T-helper 17 cell (primary cell): ENCODE data around the gene KRTAP5-11. TPM values are rescaled to one million over a fixed set of nuclear protein-coding genes. Genes with fewer than 3 reads are reported as not detected.
A peak's percentile ranks its signal among the peaks of the same experiment; 100 is the strongest.
"Not testable (repeated sequence)": the region's sequence is repeated elsewhere in the genome, so short reads cannot be mapped to it uniquely, and the experiment has no call there.

ENCODE experiments used
- ATAC-seq: fragments of 150-1000 bp; cut with Tn5 transposase; 2 replicates; pipeline ENCODE4 v1.10.0; 2021; ENCODE audit warnings: mild to moderate bottlenecking, moderate library complexity
- DNase-seq, 3 donors: peaks; one replicate each; pipeline versions ENCODE4 v3.0.0 to v3.0.0-alpha.2; 2020 to 2021
- H3K9me3 ChIP-seq: one replicate; pipeline ENCODE4 v1.7.0; 2013; ENCODE audit warnings: low read length, mild to moderate bottlenecking; ENCODE audit not compliant: control insufficient read depth, poor library complexity, severe bottlenecking
- H3K27ac Mint-ChIP-seq: one replicate; pipeline ENCODE4 v1.8.0; 2022; ENCODE audit warnings: mild to moderate bottlenecking, moderate library complexity, mixed read lengths
- H3K27me3 Mint-ChIP-seq: one replicate; pipeline ENCODE4 v1.8.0; 2022; ENCODE audit warnings: mixed read lengths
- H3K36me3 Mint-ChIP-seq: one replicate; pipeline ENCODE4 v1.8.0; 2022; ENCODE audit warnings: low read depth, mixed read lengths
- H3K4me1 Mint-ChIP-seq: one replicate; pipeline ENCODE4 v1.8.0; 2022; ENCODE audit warnings: mild to moderate bottlenecking, mixed read lengths
- H3K4me3 Mint-ChIP-seq: one replicate; pipeline ENCODE4 v1.8.0; 2022; ENCODE audit warnings: mild to moderate bottlenecking, moderate library complexity, mixed read lengths
- total RNA-seq, 4 donors: library from RNA in 2 of 4; stranded (reverse) in 2 of 4; gene quantifications; one replicate each; pipeline ENCODE4 v1.2.3 and lab custom pipeline; 2022 to 2026

Gene KRTAP5-11, protein sequence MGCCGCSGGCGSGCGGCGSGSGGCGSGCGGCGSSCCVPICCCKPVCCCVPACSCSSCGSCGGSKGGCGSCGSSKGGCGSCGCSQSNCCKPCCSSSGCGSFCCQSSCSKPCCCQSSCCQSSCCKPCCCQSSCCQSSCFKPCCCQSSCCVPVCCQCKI
- total RNA-seq (not detected), total RNA-seq (lab: John Stamatoyannopoulos, UW) (0 reads per million in 2 donors)

DNA sequence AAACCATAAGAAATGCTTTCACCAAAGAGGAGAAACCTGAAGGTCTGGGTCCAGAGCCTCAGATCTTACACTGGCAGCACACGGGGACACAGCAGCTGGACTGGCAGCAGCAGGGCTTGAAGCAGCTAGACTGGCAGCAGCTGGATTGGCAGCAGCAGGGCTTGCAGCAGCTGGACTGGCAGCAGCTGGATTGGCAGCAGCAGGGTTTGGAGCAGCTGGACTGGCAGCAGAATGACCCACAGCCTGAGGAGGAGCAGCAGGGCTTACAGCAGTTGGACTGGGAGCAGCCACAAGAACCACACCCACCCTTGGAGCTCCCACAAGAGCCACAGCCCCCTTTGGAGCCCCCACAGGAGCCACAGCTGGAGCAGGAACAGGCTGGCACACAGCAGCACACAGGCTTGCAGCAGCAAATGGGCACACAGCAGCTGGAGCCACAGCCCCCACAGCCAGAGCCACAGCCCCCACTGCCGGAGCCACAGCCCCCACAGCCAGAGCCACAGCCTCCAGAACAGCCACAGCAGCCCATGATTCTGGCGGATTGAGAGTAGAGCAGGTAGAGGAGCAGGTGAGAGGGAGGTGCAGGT lies at the start of gene KRTAP5-11:
Gene KRTAP5-11, minus strand, starts transcription at position 567 of the 587 bp plus-strand sequence. Its CDS starts 38 bp downstream, at position 529.
- no peak within 1 kb of the TSS for H3K4me3 Mint-ChIP-seq
- H3K27ac Mint-ChIP-seq = peak within 1 kb of the TSS; percentile 47
- no peak for DNase-seq
- H3K36me3 Mint-ChIP-seq = peaks cover 4% of the 10 kb centered on the region
- H3K9me3 ChIP-seq = no peaks in the 10 kb centered on the region
- H3K27me3 Mint-ChIP-seq = peaks cover 57% of the 10 kb centered on the region
- no peak for ATAC-seq
- peaks cover 9% of the 10 kb centered on the region for H3K4me1 Mint-ChIP-seq

DNA sequence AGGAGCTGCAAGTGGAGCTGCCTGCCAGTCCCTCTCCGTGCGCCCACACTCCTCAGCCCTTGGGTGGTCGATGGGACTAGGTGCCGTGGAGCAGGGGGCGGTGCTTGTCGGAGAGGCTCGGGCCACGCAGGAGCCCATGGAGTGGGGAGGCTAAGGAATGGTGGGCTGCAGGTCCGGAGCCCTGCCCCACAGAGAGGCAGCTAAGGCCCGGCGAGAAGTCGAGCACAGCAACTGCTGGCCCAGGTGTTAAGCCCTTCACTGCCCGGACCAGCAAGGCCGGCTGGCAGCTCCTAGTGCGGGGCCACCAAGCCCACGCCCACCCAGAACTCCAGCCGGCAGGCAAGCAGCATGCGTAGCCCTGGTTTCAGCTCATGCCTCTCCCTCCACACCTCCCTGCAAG lies 48.9 kb upstream of the KRTAP5-11 start:
- H3K4me1 Mint-ChIP-seq, H3K36me3 Mint-ChIP-seq, H3K4me3 Mint-ChIP-seq, ATAC-seq, H3K9me3 ChIP-seq, H3K27ac Mint-ChIP-seq, DNase-seq: not testable (repeated sequence)
- peaks cover 47% of the 10 kb centered on the region for H3K27me3 Mint-ChIP-seq

DNA sequence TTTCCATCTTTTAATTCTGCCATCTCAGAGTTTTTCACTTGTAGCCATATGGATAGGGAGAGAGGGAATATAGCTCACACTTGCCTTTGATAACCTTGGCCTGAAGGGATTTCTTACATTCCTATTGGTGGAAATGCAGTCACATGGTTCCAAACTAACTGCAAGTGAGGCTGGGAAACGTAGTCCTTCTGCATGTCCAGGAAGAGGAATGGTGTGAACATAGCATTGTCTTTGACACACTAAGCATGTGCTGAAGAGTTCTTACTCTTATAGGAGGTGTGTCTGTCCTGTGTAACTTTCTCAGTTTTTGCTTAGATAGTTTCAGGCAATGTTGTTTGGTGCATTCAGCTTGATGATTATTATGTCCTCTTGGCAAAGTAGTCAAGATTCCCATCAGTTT lies 47.4 kb upstream of the KRTAP5-11 start:
- not testable (repeated sequence) for H3K36me3 Mint-ChIP-seq, H3K9me3 ChIP-seq, H3K27ac Mint-ChIP-seq, H3K4me3 Mint-ChIP-seq, DNase-seq, H3K4me1 Mint-ChIP-seq, ATAC-seq
- H3K27me3 Mint-ChIP-seq = peaks cover 48% of the 10 kb centered on the region

DNA sequence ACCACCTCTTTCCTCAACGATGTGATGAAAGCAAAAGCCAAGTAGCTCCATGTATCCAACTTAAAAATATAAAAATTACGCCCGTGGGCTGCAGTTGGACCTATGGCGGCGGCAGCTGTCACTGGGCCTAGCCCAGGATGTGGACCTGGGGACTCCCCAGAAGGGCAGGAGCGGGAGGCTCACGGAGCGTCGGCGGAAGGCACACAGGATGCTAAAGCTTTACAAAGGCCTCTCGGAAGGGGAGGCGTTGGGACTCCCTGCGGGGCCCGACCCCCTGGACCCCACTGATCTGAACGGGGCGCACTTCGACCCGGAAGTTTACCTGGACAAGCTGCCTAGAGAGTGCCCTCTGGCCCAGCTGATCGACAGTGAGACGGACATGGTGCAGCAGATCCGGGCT lies 46.3 kb upstream of the KRTAP5-11 start:
- H3K27ac Mint-ChIP-seq, ATAC-seq, DNase-seq, H3K36me3 Mint-ChIP-seq, H3K4me1 Mint-ChIP-seq, H3K9me3 ChIP-seq, H3K4me3 Mint-ChIP-seq: not testable (repeated sequence)
- peaks cover 50% of the 10 kb centered on the region for H3K27me3 Mint-ChIP-seq

DNA sequence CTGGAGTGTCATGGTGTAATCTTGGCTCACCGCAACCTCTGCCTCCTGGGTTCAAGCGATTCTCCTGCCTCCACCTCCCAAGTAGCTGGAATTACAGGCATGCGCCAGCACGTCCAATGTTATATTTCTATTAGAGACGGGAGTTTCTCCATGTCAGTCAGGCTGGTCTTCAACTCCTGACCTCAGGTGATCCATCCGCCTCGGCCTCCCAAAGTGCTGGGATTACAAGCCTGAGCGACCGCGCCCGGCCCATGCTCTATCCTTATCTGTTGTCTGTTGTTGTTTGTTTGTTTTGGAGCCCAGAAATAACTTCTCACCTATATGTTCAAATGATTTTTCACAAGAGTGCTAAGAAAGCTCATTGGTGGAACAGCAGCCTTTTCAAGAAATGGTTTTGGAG lies 40.6 kb upstream of the KRTAP5-11 start:
- H3K4me3 Mint-ChIP-seq, H3K9me3 ChIP-seq, DNase-seq, H3K4me1 Mint-ChIP-seq, H3K27ac Mint-ChIP-seq, ATAC-seq, H3K36me3 Mint-ChIP-seq: not testable (repeated sequence)
- H3K27me3 Mint-ChIP-seq = peaks cover 69% of the 10 kb centered on the region

DNA sequence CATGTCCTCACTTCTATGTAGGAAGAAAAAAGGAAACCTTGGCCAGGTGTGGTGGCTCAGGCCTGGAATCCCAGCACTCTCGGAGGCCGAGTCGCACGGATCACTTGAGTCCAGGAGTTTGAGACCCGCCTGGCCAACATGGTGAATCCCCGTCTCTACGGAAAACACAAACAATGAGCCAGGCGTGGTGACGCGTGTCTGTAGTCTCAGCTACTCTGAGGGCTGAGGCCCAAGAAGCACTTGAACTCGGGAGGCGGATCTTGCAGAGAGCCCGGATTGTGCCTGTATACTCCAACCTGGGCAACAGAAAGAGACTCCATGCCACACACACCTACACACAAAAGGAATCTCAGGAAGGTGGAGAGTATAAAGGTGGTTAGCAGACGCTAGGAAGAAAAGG lies 39.9 kb upstream of the KRTAP5-11 start:
- not testable (repeated sequence) for H3K27ac Mint-ChIP-seq, H3K36me3 Mint-ChIP-seq, ATAC-seq, H3K4me1 Mint-ChIP-seq, H3K9me3 ChIP-seq, DNase-seq, H3K4me3 Mint-ChIP-seq
- peaks cover 65% of the 10 kb centered on the region for H3K27me3 Mint-ChIP-seq

DNA sequence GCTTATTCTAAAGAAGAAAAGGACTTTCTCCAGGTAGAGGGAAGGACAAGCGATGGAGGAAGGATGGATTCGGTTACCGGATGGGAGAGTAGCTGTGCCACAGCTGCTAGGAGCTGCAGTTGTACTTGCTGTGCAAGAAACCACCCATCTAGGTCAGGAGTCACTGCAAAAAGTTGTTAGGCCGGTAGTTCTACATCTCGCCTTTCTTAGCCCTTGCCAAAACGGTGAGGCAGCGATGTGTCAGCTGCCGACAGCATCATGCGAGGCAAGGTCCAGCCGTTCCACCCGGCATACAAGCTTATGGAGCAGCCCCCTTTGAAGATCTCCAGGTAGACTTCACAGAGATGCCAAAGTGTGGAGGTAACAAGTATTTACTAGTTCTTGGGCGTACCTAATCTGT lies 32.3 kb upstream of the KRTAP5-11 start:
- H3K9me3 ChIP-seq, DNase-seq, ATAC-seq, H3K4me3 Mint-ChIP-seq, H3K27ac Mint-ChIP-seq, H3K4me1 Mint-ChIP-seq, H3K36me3 Mint-ChIP-seq: not testable (repeated sequence)
- peaks cover 44% of the 10 kb centered on the region for H3K27me3 Mint-ChIP-seq

DNA sequence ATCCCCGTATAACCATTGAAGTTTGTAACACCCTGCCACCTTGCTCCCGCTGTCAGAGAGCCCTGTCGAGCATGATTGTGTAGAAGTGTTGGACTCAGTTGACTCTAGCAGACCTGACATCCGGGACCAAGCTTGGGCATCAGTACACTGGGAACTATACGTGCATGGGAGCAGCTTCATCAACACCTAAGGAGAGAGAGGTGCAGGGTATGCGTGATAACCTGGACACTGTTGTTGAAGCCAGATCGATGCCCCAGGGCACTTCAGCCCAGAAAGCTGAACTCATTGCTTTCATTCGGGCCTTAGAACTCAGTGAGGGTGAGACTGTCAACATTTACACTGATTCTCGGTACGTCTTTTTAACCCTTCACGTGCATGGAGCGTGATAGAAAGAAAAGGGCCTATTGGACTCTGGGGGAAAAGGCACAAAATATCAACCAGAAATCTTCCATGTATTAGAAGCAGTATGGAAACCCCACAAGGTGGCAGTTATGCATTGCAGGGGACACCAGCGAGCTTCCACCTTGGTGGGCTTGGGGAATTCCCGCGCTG lies 31.8 kb upstream of the KRTAP5-11 start:
- not testable (repeated sequence) for H3K4me3 Mint-ChIP-seq, H3K4me1 Mint-ChIP-seq, ATAC-seq, H3K27ac Mint-ChIP-seq, H3K9me3 ChIP-seq, DNase-seq, H3K36me3 Mint-ChIP-seq
- peaks cover 48% of the 10 kb centered on the region for H3K27me3 Mint-ChIP-seq

DNA sequence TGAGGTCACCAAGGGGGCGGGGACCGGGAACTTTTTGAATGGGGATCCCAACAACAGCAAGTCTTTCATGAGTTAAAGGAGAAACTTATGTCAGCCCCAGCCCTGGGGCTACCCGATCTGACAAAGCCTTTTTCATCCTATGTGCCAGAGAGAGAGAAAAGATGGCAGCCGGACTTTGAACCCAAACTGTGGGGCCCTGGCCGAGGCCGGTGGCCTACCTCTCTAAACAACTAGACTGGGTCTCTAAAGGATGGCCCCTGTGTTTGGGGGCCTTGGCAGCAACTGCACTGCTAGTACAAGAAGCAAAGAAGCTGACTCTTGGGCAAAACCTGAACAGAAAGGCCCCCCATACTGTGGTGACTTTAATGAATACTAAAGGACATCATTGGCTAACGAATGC lies 31.3 kb upstream of the KRTAP5-11 start:
- peaks cover 53% of the 10 kb centered on the region for H3K27me3 Mint-ChIP-seq
- not testable (repeated sequence) for ATAC-seq, DNase-seq, H3K9me3 ChIP-seq, H3K36me3 Mint-ChIP-seq, H3K4me1 Mint-ChIP-seq, H3K27ac Mint-ChIP-seq, H3K4me3 Mint-ChIP-seq

DNA sequence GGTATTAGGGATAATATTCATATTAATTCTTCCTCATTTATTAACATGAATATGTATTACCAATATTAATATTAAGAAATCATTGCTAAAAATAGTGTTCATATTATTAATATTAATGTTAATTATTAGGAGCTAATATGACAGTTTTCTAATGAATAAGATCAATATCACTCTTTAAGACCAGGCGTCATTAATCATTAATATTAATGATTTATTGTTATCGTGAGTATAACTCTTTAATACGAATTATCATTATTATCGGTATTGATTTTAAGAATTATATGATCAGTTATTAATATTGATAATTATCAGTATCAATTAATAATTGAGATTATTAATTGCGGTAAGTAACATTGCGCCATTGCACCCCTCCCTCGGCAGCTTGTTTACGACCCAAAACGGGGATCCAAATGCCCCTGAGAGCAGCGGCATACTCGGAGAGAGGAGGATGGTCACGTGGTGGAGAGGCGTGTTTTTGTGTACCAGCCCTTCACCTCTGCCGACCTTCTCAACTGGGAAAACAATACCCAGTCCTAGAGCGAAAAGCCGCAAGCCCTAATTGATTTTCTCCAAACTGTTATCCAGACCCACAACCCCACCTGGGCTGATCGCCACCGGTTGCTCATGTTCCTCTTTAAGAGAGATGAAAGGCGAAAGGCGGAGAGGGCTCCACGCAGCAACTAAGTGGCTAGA lies 28.7 kb upstream of the KRTAP5-11 start:
- not testable (repeated sequence) for ATAC-seq, H3K9me3 ChIP-seq, H3K27ac Mint-ChIP-seq, H3K36me3 Mint-ChIP-seq, H3K4me1 Mint-ChIP-seq, DNase-seq, H3K4me3 Mint-ChIP-seq
- peaks cover 62% of the 10 kb centered on the region for H3K27me3 Mint-ChIP-seq

DNA sequence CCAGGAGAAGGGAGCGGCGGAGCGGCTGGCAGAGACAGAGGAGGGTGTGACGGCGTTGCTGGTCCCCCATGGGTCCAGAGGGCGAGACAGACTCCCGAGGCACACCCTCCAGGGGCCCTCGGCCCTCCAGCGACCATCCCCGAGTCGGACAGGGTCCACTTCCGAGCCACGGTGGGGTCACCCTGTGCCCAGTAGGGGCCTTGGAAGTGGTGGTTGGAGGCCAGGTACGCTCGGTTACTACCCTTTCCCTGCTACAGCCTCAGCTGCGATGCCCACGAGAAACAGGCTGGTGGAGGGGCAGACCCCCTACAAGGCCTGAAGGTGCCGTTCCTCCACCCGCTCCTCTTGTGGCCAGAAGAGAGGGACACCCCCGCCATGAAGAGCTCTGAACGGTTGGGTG lies 25.6 kb upstream of the KRTAP5-11 start:
- not testable (repeated sequence) for H3K4me3 Mint-ChIP-seq, DNase-seq, H3K4me1 Mint-ChIP-seq, H3K9me3 ChIP-seq, H3K27ac Mint-ChIP-seq, H3K36me3 Mint-ChIP-seq, ATAC-seq
- peaks cover 58% of the 10 kb centered on the region for H3K27me3 Mint-ChIP-seq

DNA sequence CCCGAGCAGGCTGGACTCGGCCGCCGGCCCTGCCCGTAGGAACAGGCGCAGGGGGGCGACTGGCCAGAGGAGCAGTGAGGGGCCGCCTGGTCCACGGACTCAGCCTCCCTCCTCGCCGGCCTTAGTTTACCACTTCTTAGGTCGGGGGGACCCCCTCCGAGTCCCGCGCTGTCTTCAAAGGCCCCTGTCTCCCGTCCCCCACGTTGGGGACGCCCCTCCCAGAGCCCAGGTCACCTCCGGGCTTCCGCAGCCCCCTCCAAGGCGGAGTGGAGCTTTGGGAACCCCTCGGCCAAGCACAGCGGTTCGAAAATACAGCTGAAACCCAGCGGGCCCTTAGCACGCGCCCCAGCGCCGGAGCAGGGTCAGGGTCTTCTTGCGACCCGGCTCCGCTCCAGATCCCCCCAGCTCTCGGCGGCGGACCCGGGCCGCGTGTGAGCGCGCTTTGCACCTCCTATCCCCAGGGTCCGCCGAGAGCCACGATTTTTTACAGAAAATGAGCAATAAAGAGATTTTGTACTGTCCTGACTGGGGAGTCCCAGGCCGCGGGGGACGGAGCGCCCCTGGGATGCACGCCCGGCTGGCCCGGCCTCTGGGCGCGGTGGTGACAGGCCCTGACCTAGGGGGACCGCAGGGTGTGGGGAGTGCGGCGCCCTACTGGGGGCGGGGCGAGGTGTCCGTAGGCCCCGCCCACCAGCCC lies 25.0 kb upstream of the KRTAP5-11 start:
- not testable (repeated sequence) for H3K36me3 Mint-ChIP-seq, H3K4me1 Mint-ChIP-seq, H3K27ac Mint-ChIP-seq, ATAC-seq, DNase-seq, H3K9me3 ChIP-seq
- Mint-ChIP-seq H3K27me3 (peaks cover 57% of the 10 kb centered on the region), H3K4me3 (peak overlapping the region; percentile 73)

DNA sequence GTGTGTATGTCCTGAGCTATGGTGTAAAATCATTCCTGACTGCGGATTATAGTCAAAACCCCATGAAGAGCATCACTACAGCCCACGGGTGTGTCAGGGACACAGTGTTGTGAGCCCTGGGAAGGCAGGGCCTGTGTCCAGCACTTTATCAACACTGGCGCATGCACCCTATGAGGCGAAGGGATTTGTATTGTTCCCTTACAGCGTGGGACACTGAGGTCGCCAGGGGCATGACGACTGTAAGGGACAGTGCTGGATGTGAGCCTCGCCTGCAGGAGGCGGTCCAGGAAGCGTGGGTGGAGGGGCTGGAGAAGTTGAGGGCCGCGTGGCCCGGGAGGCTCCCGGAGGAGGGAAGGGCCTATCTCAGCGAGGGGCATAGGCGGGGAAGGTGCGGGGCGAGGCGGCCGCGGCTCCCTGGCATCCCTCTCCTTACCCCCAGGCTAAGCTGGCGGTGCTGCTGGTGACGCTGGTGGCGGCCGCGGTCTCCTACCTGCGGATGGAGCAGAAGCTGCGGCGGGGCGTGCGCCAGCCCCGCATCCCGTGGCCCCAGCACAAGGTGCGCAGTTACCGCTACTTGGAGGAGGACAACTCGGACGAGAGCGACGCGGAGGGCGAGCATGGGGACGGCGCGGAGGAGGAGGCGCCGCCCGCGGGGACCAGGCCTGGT lies 24.3 kb upstream of the KRTAP5-11 start:
- ATAC-seq = not testable (repeated sequence)
- H3K4me3 Mint-ChIP-seq = peak overlapping the region; percentile 74

More for the DNA sequence above, 24.3 kb upstream of the KRTAP5-11 start:
- not testable (repeated sequence) for H3K4me1 Mint-ChIP-seq, H3K27ac Mint-ChIP-seq, DNase-seq, H3K36me3 Mint-ChIP-seq, H3K9me3 ChIP-seq
- H3K27me3 Mint-ChIP-seq = peaks cover 57% of the 10 kb centered on the region
